ENCODE measurements around the gene SUSD1. TPM values are rescaled to one million over a fixed set of nuclear protein-coding genes. Genes with fewer than 3 reads are reported as not detected.

SUSD1 gene
- total and polyA plus RNA-seq, 9 of the 15 experiments (the other 6 are each of a cell fraction or from before 2014, with no cell fraction given), result 10.9 to 44.4 (median 36.1) TPM

GRCh38 chr9:112145886-112146285 lies 29.2 kb downstream of the SUSD1 start (continued):
- no peak for TF ChIP-seq CUX1 (CRISPR knock-in tag; IDR thresholded peaks at IDR 0.05)
- TF ChIP-seq ZNF316 (IDR thresholded peaks at IDR 0.05), result no peak
- TF ChIP-seq ZNF140 (CRISPR knock-in tag; IDR thresholded peaks at IDR 0.05), result no peak
- TF ChIP-seq PKNOX1 (IDR thresholded peaks at IDR 0.05), result no peak
- no peak for TF ChIP-seq CREB3L1 (IDR thresholded peaks at IDR 0.05; ENCODE audit: borderline replicate concordance, low read depth)
- no peak for TF ChIP-seq PTRF (tag; IDR thresholded peaks at IDR 0.05)
- TF ChIP-seq CXXC5 (CRISPR knock-in tag; IDR thresholded peaks at IDR 0.05), result no peak

Data from K562 (cell line).